OCI-LY1 (cell line): ENCODE data around the gene TIMP2.

Experiments
- H2AFZ ChIP-seq: fragments of 200-600 bp; sonication (generic), shearing (Covaris generic); 2 replicates; pipeline ENCODE4 v1.6.0; 2014; ENCODE audit warnings: antibody characterized with exemption, mild to moderate bottlenecking, low read length
- H3F3A ChIP-seq: fragments of 200-600 bp; sonication (generic), shearing (Covaris generic); 2 replicates; pipeline ENCODE4 v1.6.0; 2014; ENCODE audit warnings: mild to moderate bottlenecking, antibody characterized with exemption, low read length, moderate library complexity; ENCODE audit not compliant: insufficient read depth
- H3K27ac ChIP-seq: fragments of 200-600 bp; sonication (generic); 2 replicates; pipeline ENCODE4 v1.5.1; 2014; ENCODE audit warnings: low read length, mixed run types, mild to moderate bottlenecking, low read depth; ENCODE audit not compliant: poor library complexity, severe bottlenecking
- H3K27me3 ChIP-seq: fragments of 200-600 bp; sonication (generic); 2 replicates; pipeline ENCODE4 v1.6.0; 2014; ENCODE audit warnings: antibody characterized with exemption, mild to moderate bottlenecking, low read length, moderate library complexity; ENCODE audit not compliant: insufficient read depth
- H3K36me3 ChIP-seq: fragments of 200-600 bp; sonication (generic); 2 replicates; pipeline ENCODE4 v1.6.1; 2014; ENCODE audit warnings: mild to moderate bottlenecking, antibody characterized with exemption, low read length, moderate library complexity, mixed read lengths; ENCODE audit not compliant: insufficient read depth
- H3K4me1 ChIP-seq: fragments of 200-600 bp; sonication (generic); 2 replicates; pipeline ENCODE4 v1.5.1; 2014; ENCODE audit warnings: mild to moderate bottlenecking, low read length, moderate library complexity; ENCODE audit not compliant: insufficient read depth, severe bottlenecking
- H3K4me2 ChIP-seq: fragments of 200-600 bp; sonication (generic), shearing (Covaris generic); 2 replicates; pipeline ENCODE4 v1.6.1; 2014; ENCODE audit warnings: low read length
- H3K4me3 ChIP-seq: fragments of 200-600 bp; sonication (generic); 2 replicates; pipeline ENCODE4 v1.5.1; 2014; ENCODE audit warnings: low read length, low read depth, mild to moderate bottlenecking, mixed read lengths; ENCODE audit not compliant: poor library complexity, severe bottlenecking
- H3K79me2 ChIP-seq: fragments of 200-600 bp; shearing (Covaris generic); 2 replicates; pipeline ENCODE4 v1.6.1; 2016; ENCODE audit warnings: mixed run types, low read length, mixed read lengths; ENCODE audit not compliant: insufficient read depth
- H3K9ac ChIP-seq: fragments of 200-600 bp; sonication (generic), shearing (Covaris generic); 2 replicates; pipeline ENCODE4 v1.6.1; 2014; ENCODE audit warnings: mild to moderate bottlenecking, low read length, mixed read lengths
- H3K9me2 ChIP-seq: fragments of 200-600 bp; sonication (generic), shearing (Covaris generic); 2 replicates; pipeline ENCODE4 v1.6.1; 2014; ENCODE audit warnings: low read depth, mild to moderate bottlenecking, low read length, mixed read lengths
- H3K9me3 ChIP-seq: fragments of 200-600 bp; shearing (Covaris generic); 2 replicates; pipeline ENCODE4 v1.6.1; 2014; ENCODE audit warnings: low read length, mixed read lengths
- H4K20me1 ChIP-seq: fragments of 200-600 bp; sonication (generic), shearing (Covaris generic); 2 replicates; pipeline ENCODE4 v1.6.0; 2016; ENCODE audit warnings: mild to moderate bottlenecking, low read length; ENCODE audit not compliant: insufficient read depth
- EZH2 ChIP-seq: fragments of 200-600 bp; sonication (generic), shearing (Covaris generic); IDR thresholded peaks from 2 replicates; pipeline ENCODE4 v1.8.0; 2017; ENCODE audit warnings: borderline replicate concordance, mixed run types, mild to moderate bottlenecking, antibody characterized with exemption, low read length, moderate library complexity, mixed read lengths
- TF ChIP-seq, protein P1 (sequence below): fragments of 200-600 bp; sonication (generic), shearing (Covaris generic); IDR thresholded peaks from 2 replicates; pipeline ENCODE4 v1.5.1; 2017; ENCODE audit warnings: mild to moderate bottlenecking, antibody characterized with exemption, low read length, moderate library complexity, mixed read lengths

TIMP2 gene

DNA sequence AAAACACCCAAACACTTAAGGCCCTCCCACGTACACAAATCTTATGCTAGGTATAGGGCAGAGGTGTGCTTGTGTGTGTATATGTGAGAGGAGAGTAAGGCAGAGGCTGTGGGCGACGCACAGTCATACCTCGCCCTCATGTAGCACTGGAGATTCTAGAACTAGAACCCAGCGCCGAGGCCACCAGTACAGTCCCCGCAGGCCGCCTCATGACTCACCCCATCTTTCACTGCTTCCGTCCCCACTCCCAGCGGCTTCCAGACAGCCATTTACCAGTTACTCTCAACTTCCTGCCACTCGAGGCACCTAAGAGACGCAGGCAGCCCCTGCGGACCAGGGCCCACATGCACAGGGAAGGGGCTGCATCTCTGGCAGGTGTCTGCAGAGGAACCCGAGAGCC is 119.9 kb downstream of the TIMP2 start:
- H2AFZ ChIP-seq, result no peak overlapping the region
- TF ChIP-seq, protein P1, sequence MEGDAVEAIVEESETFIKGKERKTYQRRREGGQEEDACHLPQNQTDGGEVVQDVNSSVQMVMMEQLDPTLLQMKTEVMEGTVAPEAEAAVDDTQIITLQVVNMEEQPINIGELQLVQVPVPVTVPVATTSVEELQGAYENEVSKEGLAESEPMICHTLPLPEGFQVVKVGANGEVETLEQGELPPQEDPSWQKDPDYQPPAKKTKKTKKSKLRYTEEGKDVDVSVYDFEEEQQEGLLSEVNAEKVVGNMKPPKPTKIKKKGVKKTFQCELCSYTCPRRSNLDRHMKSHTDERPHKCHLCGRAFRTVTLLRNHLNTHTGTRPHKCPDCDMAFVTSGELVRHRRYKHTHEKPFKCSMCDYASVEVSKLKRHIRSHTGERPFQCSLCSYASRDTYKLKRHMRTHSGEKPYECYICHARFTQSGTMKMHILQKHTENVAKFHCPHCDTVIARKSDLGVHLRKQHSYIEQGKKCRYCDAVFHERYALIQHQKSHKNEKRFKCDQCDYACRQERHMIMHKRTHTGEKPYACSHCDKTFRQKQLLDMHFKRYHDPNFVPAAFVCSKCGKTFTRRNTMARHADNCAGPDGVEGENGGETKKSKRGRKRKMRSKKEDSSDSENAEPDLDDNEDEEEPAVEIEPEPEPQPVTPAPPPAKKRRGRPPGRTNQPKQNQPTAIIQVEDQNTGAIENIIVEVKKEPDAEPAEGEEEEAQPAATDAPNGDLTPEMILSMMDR, result no peak
- no peak for TF ChIP-seq EZH2
- H3K9me3 ChIP-seq, result no peaks in the 10 kb centered on the region
- H3K9me2 ChIP-seq, result no peaks in the 10 kb centered on the region
- no peaks in the 10 kb centered on the region for H3F3A ChIP-seq
- H3K9ac ChIP-seq, result no peak overlapping the region
- no peak overlapping the region for H3K4me3 ChIP-seq
- H3K27ac ChIP-seq, result no peak overlapping the region
- no peak overlapping the region for H3K4me2 ChIP-seq
- H3K27me3 ChIP-seq, result no peaks in the 10 kb centered on the region
- H3K4me1 ChIP-seq, result no peaks in the 10 kb centered on the region
- H4K20me1 ChIP-seq, result no peaks in the 10 kb centered on the region
- no peaks in the 10 kb centered on the region for H3K79me2 ChIP-seq
- H3K36me3 ChIP-seq, result peaks cover 84% of the 10 kb centered on the region

DNA sequence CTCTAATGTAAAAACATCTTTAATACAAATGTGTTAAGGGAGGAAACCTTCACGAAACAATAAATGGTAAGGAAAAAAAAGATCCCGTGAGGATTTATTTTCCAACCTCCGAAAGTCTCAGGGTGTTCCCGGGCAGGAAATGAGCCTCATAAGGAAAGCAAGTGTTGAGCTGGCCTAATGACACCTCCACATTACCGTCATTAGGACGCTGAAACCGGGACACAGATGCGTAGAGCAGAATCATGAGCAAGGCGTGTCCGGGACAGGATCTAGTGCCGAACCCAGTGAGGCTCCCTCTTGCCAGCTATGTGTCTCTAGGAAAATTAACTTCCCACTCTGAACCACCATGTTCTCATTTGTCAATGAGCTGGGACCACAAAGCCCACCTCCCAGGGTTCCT is 120.4 kb downstream of the TIMP2 start:
- no peak overlapping the region for H3K9ac ChIP-seq
- H3K27ac ChIP-seq, result no peak overlapping the region
- H2AFZ ChIP-seq, result no peak overlapping the region
- H3K4me1 ChIP-seq, result no peaks in the 10 kb centered on the region
- no peak overlapping the region for H3K4me3 ChIP-seq
- H3K36me3 ChIP-seq, result peaks cover 80% of the 10 kb centered on the region
- H3K4me2 ChIP-seq, result no peak overlapping the region
- H3K9me2 ChIP-seq, result no peaks in the 10 kb centered on the region
- H3K9me3 ChIP-seq, result no peaks in the 10 kb centered on the region
- H4K20me1 ChIP-seq, result no peaks in the 10 kb centered on the region
- H3K27me3 ChIP-seq, result no peaks in the 10 kb centered on the region
- TF ChIP-seq, protein P1, result no peak
- no peak for TF ChIP-seq EZH2
- no peaks in the 10 kb centered on the region for H3K79me2 ChIP-seq
- no peaks in the 10 kb centered on the region for H3F3A ChIP-seq

DNA sequence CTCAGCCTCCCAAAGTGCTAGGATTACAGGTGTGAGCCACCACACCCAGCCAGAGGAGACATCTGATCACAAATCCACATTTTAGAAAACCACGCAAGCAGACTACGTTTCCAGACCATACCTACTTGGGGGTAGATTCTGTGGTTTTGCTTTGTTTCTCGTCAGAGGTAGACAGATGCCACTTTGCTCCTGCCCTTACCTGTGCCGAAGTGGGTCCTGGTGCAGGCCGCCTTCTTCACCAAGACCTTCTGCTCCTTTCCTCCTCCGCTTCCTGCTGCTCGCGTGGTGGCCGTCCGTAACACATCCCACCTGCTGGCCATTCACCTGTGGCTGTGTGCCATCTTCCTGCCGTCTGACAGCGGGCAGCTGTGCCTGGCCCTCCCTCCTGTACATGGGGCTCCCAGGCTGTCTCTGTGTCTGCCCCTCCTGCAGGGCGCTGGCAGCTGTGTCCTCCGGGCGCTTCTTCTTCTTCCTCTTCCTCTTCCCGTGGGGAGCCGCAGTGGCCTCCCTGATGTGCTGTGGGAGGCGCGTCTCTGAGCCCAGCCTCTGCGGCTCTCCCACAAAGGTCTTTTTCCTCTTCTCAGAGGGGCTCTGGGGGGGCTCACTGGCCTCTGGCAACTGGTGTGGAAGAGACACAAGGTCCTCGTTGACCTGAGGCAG is 121.9 kb downstream of the TIMP2 start:
- Histone ChIP-seq H3K9me3 (no peaks in the 10 kb centered on the region), H3K36me3 (peaks cover 79% of the 10 kb centered on the region), H3K4me3 (no peak overlapping the region), H3K9me2 (no peaks in the 10 kb centered on the region), H3K4me2 (no peak overlapping the region), H3K79me2 (no peaks in the 10 kb centered on the region), H3F3A (no peaks in the 10 kb centered on the region), H3K27ac (no peak overlapping the region), H3K9ac (no peak overlapping the region), H2AFZ (no peak overlapping the region), H3K27me3 (no peaks in the 10 kb centered on the region), H3K4me1 (no peaks in the 10 kb centered on the region), H4K20me1 (no peaks in the 10 kb centered on the region)
- TF ChIP-seq, protein P1, result no peak
- TF ChIP-seq EZH2, result no peak
